Esophagus (tissue), 2 donors: Measurements from ENCODE around the gene ZNF471. TPM values are rescaled to one million over a fixed set of nuclear protein-coding genes. Genes with fewer than 3 reads are reported as not detected.

Experiments used
- H3K27ac ChIP-seq, 2 donors: one replicate each; pipeline ENCODE4 v1.5.1; 2013; ENCODE audit warnings: low read depth in 2 of 2, mild to moderate bottlenecking in 2 of 2, inconsistent platforms in 1 of 2, low read length in 1 of 2, moderate library complexity in 1 of 2
- H3K27me3 ChIP-seq, 2 donors: one replicate each; pipeline ENCODE4 v1.6.1; 2013; ENCODE audit warnings: low read length in 2 of 2, control low read depth in 1 of 2, mild to moderate bottlenecking in 1 of 2; ENCODE audit not compliant: insufficient read depth in 2 of 2, control insufficient read depth in 1 of 2
- H3K36me3 ChIP-seq, 2 donors: one replicate each; pipeline ENCODE4 v1.6.1; 2013; ENCODE audit warnings: low read length in 1 of 2; ENCODE audit not compliant: control insufficient read depth in 2 of 2, insufficient read depth in 2 of 2
- H3K4me1 ChIP-seq, 2 donors: one replicate each; pipeline ENCODE4 v1.6.1; 2013; ENCODE audit warnings: low read length in 1 of 2; ENCODE audit not compliant: control insufficient read depth in 2 of 2, insufficient read depth in 2 of 2
- H3K4me3 ChIP-seq, 2 donors: one replicate each; pipeline ENCODE4 v1.5.1; 2013; ENCODE audit warnings: low read length in 2 of 2, mild to moderate bottlenecking in 2 of 2, low read depth in 1 of 2, moderate library complexity in 1 of 2
- H3K9me3 ChIP-seq, 2 donors: one replicate each; pipeline ENCODE4 v1.6.1; 2013; ENCODE audit warnings: mild to moderate bottlenecking in 2 of 2, low read depth in 1 of 2, low read length in 1 of 2, moderate library complexity in 1 of 2; ENCODE audit not compliant: control insufficient read depth in 2 of 2, insufficient read depth in 1 of 2
- WGBS, 2 donors: extraction: QIAGEN DNeasy Blood & Tissue Kit; methylation state at CpG; one replicate each; pipeline ENCODE4 v1.1.7; 2013; 5-methylcytosine and 5-hydroxymethylcytosine counted together
- polyA plus RNA-seq, 2 donors: library from polyadenylated mRNA; stranded (reverse); fragments of 200-250 nt; gene quantifications; one replicate each; pipeline ENCODE4 v1.2.3, GENCODE V29; 2013
- donor health status: healthy with polysubstance abuse.
- donor health status: Bipolar disorder and iron deficiency.

ZNF471 gene
- polyA plus RNA-seq: 1 to 10 TPM; 1.2 to 2.2 TPM

GRCh38 chr19:56507446-56508289 is at the start of gene ZNF471:
Gene ZNF471, plus strand, starts transcription at chr19:56507855. Its CDS starts 3,717 bp downstream, at chr19:56511572.
- WGBS, 2 donors: 3 to 4% methylated on average over 74 of the region's 74 CpGs
- Histone ChIP-seq H3K9me3 (peaks cover 0 to 11% of the 10 kb centered on the region in 2 donors), H3K27ac (peak within 1 kb of the TSS; percentile 93 to 97)

GRCh38 chr19:56474308-56474707 is 33.3 kb upstream of the ZNF471 start:
- no peaks in the 10 kb centered on the region for H3K27me3 ChIP-seq
- peaks cover 0 to 2% of the 10 kb centered on the region in 2 donors for H3K4me1 ChIP-seq
- no peak overlapping the region for H3K27ac ChIP-seq
- WGBS, 2 donors: 77 to 79% methylated on average over 3 of the region's 3 CpGs
- H3K36me3 ChIP-seq: peaks cover 0 to 2% of the 10 kb centered on the region in 2 donors
- peaks cover 5 to 49% of the 10 kb centered on the region in 2 donors for H3K9me3 ChIP-seq
- no peak overlapping the region for H3K4me3 ChIP-seq

More at GRCh38 chr19:56507446-56508289, at the start of gene ZNF471:
- peak within 1 kb of the TSS; percentile 57 to 80 for H3K4me3 ChIP-seq
- no peaks in the 10 kb centered on the region for H3K36me3 ChIP-seq
- H3K27me3 ChIP-seq: no peaks in the 10 kb centered on the region
- H3K4me1 ChIP-seq: peaks cover 0 to 9% of the 10 kb centered on the region in 2 donors

GRCh38 chr19:56476093-56476492 is 31.6 kb upstream of the ZNF471 start:
- Histone ChIP-seq H3K4me3 (no peak overlapping the region), H3K27ac (no peak overlapping the region), H3K9me3 (peaks cover 4 to 41% of the 10 kb centered on the region in 2 donors), H3K36me3 (peaks cover 0 to 2% of the 10 kb centered on the region in 2 donors), H3K4me1 (peaks cover 0 to 2% of the 10 kb centered on the region in 2 donors), H3K27me3 (no peaks in the 10 kb centered on the region)
- WGBS, 2 donors: 85 to 87% methylated on average over 10 of the region's 10 CpGs

- peak within 1 kb of the TSS; percentile 65 to 66 for H3K4me3 ChIP-seq
- WGBS, 2 donors: 3 to 8% methylated on average over 68 to 69 of the region's 69 CpGs
- peaks cover 4 to 37% of the 10 kb centered on the region in 2 donors for H3K9me3 ChIP-seq
- H3K4me1 ChIP-seq: peaks cover 0 to 2% of the 10 kb centered on the region in 2 donors
- peaks cover 0 to 2% of the 10 kb centered on the region in 2 donors for H3K36me3 ChIP-seq
- no peaks in the 10 kb centered on the region for H3K27me3 ChIP-seq
- H3K27ac ChIP-seq: peak within 1 kb of the TSS; percentile 62 to 65
Measured at GRCh38 chr19:56476651-56477428, 30.8 kb upstream of the ZNF471 start, which contains the start of gene ZNF667. Gene ZNF667, minus strand, starts transcription at chr19:56477345. Its CDS starts 14,975 bp downstream, at chr19:56462370.

- H3K27me3 ChIP-seq: no peaks in the 10 kb centered on the region
- peak overlapping the region; percentile 65 to 66 for H3K4me3 ChIP-seq
- H3K27ac ChIP-seq: peak overlapping the region; percentile 62 to 65
- peaks cover 0 to 2% of the 10 kb centered on the region in 2 donors for H3K4me1 ChIP-seq
- 3 to 5% methylated on average over 73 to 80 of the region's 80 CpGs for WGBS, 2 donors
- peaks cover 0 to 2% of the 10 kb centered on the region in 2 donors for H3K36me3 ChIP-seq
- H3K9me3 ChIP-seq: peaks cover 4 to 36% of the 10 kb centered on the region in 2 donors
Measured at GRCh38 chr19:56477429-56478338, 30.0 kb upstream of the ZNF471 start.

- WGBS, 2 donors: 88 to 89% methylated on average over 3 of the region's 3 CpGs
- Histone ChIP-seq H3K36me3 (peaks cover 0 to 2% of the 10 kb centered on the region in 2 donors), H3K4me3 (no peak overlapping the region), H3K4me1 (no peaks in the 10 kb centered on the region), H3K9me3 (peaks cover 2 to 10% of the 10 kb centered on the region in 2 donors), H3K27me3 (no peaks in the 10 kb centered on the region), H3K27ac (no peak overlapping the region)
Measured at GRCh38 chr19:56491399-56491798, 16.3 kb upstream of the ZNF471 start.

- Histone ChIP-seq H3K4me1 (peaks cover 0 to 9% of the 10 kb centered on the region in 2 donors), H3K4me3 (no peak overlapping the region), H3K9me3 (peaks cover 3 to 11% of the 10 kb centered on the region in 2 donors), H3K36me3 (no peaks in the 10 kb centered on the region), H3K27me3 (no peaks in the 10 kb centered on the region), H3K27ac (no peak overlapping the region)
- 88 to 92% methylated on average over 2 of the region's 2 CpGs for WGBS, 2 donors
Measured at GRCh38 chr19:56504581-56504980, 3.1 kb upstream of the ZNF471 start.

GRCh38 chr19:56508290-56508778 is 679 bp downstream of the ZNF471 start:
- WGBS, 2 donors: 6% methylated on average over 17 of the region's 17 CpGs
- H3K4me1 ChIP-seq: peaks cover 0 to 9% of the 10 kb centered on the region in 2 donors
- peaks cover 0 to 11% of the 10 kb centered on the region in 2 donors for H3K9me3 ChIP-seq
- H3K27me3 ChIP-seq: no peaks in the 10 kb centered on the region
- no peaks in the 10 kb centered on the region for H3K36me3 ChIP-seq
- H3K4me3 ChIP-seq: peak overlapping the region; percentile 57 to 80
- peak overlapping the region; percentile 93 to 97 for H3K27ac ChIP-seq
